ENCODE data around the gene SRSF8.

SRSF8 gene

GRCh38 chr11:95086151-95086550 lies 19.4 kb downstream of the SRSF8 start:
- DNase-seq (ENCODE audit: low read depth) = no peak
- TF ChIP-seq CTCF (IDR thresholded peaks at IDR 0.05; ENCODE audit: low read length, missing control alignments) = no peak
- no peak overlapping the region for H3K4me3 ChIP-seq (replicated peaks; ENCODE audit: low read depth, low read length)

- no peak overlapping the region for H3K4me3 ChIP-seq (replicated peaks; ENCODE audit: low read depth, low read length)
- TF ChIP-seq CTCF (IDR thresholded peaks at IDR 0.05; ENCODE audit: low read length, missing control alignments) = no peak
- no peak for DNase-seq (ENCODE audit: low read depth)
Observed at GRCh38 chr11:95086836-95087570, 20.3 kb downstream of the SRSF8 start.

- TF ChIP-seq CTCF (IDR thresholded peaks at IDR 0.05; ENCODE audit: low read length, missing control alignments) = no peak
- peak overlapping the region; percentile 71 for H3K4me3 ChIP-seq (replicated peaks; ENCODE audit: low read depth, low read length)
- DNase-seq (ENCODE audit: low read depth) = no peak
Observed at GRCh38 chr11:95088946-95089619, 22.4 kb downstream of the SRSF8 start.

- peak; percentile 84 for DNase-seq (ENCODE audit: low read depth)
- H3K4me3 ChIP-seq (replicated peaks; ENCODE audit: low read depth, low read length) = peak within 1 kb of the TSS; percentile 71
- no peak for TF ChIP-seq CTCF (IDR thresholded peaks at IDR 0.05; ENCODE audit: low read length, missing control alignments)
Observed at GRCh38 chr11:95089620-95090542, 23.2 kb downstream of the SRSF8 start, which contains the start of gene ENDOD1. Gene ENDOD1, plus strand, starts transcription at chr11:95089846. Its CDS starts 82 bp downstream, at chr11:95089928.

GRCh38 chr11:95091663-95092180 lies 25.0 kb downstream of the SRSF8 start:
- DNase-seq (ENCODE audit: low read depth) = no peak
- no peak for TF ChIP-seq CTCF (IDR thresholded peaks at IDR 0.05; ENCODE audit: low read length, missing control alignments)
- H3K4me3 ChIP-seq (replicated peaks; ENCODE audit: low read depth, low read length) = no peak overlapping the region

GRCh38 chr11:95092549-95093324 lies 26.0 kb downstream of the SRSF8 start:
- TF ChIP-seq CTCF (IDR thresholded peaks at IDR 0.05; ENCODE audit: low read length, missing control alignments) = peak; percentile 64
- no peak overlapping the region for H3K4me3 ChIP-seq (replicated peaks; ENCODE audit: low read depth, low read length)
- DNase-seq (ENCODE audit: low read depth) = peak; percentile 52

Measured in fibroblast of pulmonary artery (primary cell).